WTC11 (cell line): ENCODE measurements around the gene DDRGK1.

Source experiments
- CREB1 ChIP-seq: sonication (generic); formaldehyde crosslinking; IDR thresholded peaks from 2 replicates; pipeline ENCODE4 v1.8.0; 2023; ENCODE audit warnings: mild to moderate bottlenecking, missing genetic modification reagents
- ELF4 ChIP-seq: sonication (generic); formaldehyde crosslinking; IDR thresholded peaks from 2 replicates; pipeline ENCODE4 v1.8.1; 2022; ENCODE audit warnings: low read depth, mild to moderate bottlenecking, moderate library complexity, missing genetic modification reagents
- TF ChIP-seq, protein P1 (sequence below): sonication (generic); formaldehyde crosslinking; IDR thresholded peaks from 2 replicates; pipeline ENCODE4 v1.8.0; 2022; ENCODE audit warnings: mild to moderate bottlenecking, missing genetic modification reagents
- TF ChIP-seq, protein P2 (sequence below): sonication (generic); formaldehyde crosslinking; IDR thresholded peaks from 2 replicates; pipeline ENCODE4 v1.8.1; 2022; ENCODE audit warnings: mild to moderate bottlenecking, missing genetic modification reagents, moderate library complexity, borderline replicate concordance
- TF ChIP-seq, protein P3 (sequence below): sonication (generic); formaldehyde crosslinking; IDR thresholded peaks from 2 replicates; pipeline ENCODE4 v1.8.1; 2023; ENCODE audit warnings: mild to moderate bottlenecking, missing genetic modification reagents, moderate library complexity
- TF ChIP-seq, protein P4 (sequence below): fragments of 200-600 bp; IDR thresholded peaks from 2 replicates; pipeline ENCODE4 v1.8.0; 2022; ENCODE audit warnings: antibody characterized with exemption
- TF ChIP-seq, protein P5 (sequence below): sonication (generic); formaldehyde crosslinking; IDR thresholded peaks from 2 replicates; pipeline ENCODE4 v1.8.1; 2023; ENCODE audit warnings: mild to moderate bottlenecking, missing genetic modification reagents, borderline replicate concordance
- TF ChIP-seq, protein P6 (sequence below): fragments of 250-450 bp; sonication (Bioruptor Pico); IDR thresholded peaks from 2 replicates; pipeline ENCODE4 v1.8.0; 2021; ENCODE audit warnings: mild to moderate bottlenecking

DNA sequence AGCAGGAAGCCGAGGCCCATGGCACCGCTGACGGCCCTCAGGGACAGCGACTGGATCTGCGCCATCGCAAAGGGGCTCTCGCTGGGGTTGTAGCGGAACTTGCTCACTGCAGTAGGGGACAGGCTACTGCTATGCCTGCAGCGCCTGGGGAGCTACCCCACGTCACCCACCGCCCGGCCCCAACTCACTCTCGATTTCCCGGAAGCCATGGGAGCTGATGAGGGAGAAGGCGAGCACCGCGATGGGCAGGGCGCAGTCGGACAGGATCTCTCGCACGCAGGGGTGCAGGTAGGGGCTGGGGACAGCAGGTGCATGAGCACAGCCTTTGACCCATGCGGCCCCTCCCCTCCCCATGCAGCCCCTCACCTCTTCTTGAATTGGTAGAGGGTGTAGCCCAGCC lies 24.7 kb upstream of the DDRGK1 start:
- TF ChIP-seq, protein P1, sequence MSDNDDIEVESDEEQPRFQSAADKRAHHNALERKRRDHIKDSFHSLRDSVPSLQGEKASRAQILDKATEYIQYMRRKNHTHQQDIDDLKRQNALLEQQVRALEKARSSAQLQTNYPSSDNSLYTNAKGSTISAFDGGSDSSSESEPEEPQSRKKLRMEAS (CRISPR knock-in tag) = no peak
- TF ChIP-seq ELF4 (CRISPR knock-in tag) (no peak), CREB1 (CRISPR knock-in tag) (no peak)
- TF ChIP-seq, protein P2, sequence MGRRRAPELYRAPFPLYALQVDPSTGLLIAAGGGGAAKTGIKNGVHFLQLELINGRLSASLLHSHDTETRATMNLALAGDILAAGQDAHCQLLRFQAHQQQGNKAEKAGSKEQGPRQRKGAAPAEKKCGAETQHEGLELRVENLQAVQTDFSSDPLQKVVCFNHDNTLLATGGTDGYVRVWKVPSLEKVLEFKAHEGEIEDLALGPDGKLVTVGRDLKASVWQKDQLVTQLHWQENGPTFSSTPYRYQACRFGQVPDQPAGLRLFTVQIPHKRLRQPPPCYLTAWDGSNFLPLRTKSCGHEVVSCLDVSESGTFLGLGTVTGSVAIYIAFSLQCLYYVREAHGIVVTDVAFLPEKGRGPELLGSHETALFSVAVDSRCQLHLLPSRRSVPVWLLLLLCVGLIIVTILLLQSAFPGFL = no peak
- TF ChIP-seq, protein P3, sequence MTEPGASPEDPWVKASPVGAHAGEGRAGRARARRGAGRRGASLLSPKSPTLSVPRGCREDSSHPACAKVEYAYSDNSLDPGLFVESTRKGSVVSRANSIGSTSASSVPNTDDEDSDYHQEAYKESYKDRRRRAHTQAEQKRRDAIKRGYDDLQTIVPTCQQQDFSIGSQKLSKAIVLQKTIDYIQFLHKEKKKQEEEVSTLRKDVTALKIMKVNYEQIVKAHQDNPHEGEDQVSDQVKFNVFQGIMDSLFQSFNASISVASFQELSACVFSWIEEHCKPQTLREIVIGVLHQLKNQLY = no peak
- TF ChIP-seq, protein P4, sequence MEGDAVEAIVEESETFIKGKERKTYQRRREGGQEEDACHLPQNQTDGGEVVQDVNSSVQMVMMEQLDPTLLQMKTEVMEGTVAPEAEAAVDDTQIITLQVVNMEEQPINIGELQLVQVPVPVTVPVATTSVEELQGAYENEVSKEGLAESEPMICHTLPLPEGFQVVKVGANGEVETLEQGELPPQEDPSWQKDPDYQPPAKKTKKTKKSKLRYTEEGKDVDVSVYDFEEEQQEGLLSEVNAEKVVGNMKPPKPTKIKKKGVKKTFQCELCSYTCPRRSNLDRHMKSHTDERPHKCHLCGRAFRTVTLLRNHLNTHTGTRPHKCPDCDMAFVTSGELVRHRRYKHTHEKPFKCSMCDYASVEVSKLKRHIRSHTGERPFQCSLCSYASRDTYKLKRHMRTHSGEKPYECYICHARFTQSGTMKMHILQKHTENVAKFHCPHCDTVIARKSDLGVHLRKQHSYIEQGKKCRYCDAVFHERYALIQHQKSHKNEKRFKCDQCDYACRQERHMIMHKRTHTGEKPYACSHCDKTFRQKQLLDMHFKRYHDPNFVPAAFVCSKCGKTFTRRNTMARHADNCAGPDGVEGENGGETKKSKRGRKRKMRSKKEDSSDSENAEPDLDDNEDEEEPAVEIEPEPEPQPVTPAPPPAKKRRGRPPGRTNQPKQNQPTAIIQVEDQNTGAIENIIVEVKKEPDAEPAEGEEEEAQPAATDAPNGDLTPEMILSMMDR = no peak
- TF ChIP-seq, protein P5, sequence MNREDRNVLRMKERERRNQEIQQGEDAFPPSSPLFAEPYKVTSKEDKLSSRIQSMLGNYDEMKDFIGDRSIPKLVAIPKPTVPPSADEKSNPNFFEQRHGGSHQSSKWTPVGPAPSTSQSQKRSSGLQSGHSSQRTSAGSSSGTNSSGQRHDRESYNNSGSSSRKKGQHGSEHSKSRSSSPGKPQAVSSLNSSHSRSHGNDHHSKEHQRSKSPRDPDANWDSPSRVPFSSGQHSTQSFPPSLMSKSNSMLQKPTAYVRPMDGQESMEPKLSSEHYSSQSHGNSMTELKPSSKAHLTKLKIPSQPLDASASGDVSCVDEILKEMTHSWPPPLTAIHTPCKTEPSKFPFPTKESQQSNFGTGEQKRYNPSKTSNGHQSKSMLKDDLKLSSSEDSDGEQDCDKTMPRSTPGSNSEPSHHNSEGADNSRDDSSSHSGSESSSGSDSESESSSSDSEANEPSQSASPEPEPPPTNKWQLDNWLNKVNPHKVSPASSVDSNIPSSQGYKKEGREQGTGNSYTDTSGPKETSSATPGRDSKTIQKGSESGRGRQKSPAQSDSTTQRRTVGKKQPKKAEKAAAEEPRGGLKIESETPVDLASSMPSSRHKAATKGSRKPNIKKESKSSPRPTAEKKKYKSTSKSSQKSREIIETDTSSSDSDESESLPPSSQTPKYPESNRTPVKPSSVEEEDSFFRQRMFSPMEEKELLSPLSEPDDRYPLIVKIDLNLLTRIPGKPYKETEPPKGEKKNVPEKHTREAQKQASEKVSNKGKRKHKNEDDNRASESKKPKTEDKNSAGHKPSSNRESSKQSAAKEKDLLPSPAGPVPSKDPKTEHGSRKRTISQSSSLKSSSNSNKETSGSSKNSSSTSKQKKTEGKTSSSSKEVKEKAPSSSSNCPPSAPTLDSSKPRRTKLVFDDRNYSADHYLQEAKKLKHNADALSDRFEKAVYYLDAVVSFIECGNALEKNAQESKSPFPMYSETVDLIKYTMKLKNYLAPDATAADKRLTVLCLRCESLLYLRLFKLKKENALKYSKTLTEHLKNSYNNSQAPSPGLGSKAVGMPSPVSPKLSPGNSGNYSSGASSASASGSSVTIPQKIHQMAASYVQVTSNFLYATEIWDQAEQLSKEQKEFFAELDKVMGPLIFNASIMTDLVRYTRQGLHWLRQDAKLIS (CRISPR knock-in tag) = no peak
- TF ChIP-seq, protein P6, sequence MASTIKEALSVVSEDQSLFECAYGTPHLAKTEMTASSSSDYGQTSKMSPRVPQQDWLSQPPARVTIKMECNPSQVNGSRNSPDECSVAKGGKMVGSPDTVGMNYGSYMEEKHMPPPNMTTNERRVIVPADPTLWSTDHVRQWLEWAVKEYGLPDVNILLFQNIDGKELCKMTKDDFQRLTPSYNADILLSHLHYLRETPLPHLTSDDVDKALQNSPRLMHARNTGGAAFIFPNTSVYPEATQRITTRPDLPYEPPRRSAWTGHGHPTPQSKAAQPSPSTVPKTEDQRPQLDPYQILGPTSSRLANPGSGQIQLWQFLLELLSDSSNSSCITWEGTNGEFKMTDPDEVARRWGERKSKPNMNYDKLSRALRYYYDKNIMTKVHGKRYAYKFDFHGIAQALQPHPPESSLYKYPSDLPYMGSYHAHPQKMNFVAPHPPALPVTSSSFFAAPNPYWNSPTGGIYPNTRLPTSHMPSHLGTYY (CRISPR knock-in tag) = no peak
